Measurements from ENCODE around the gene TOMM20.

- TF ChIP-seq, protein P1, sequence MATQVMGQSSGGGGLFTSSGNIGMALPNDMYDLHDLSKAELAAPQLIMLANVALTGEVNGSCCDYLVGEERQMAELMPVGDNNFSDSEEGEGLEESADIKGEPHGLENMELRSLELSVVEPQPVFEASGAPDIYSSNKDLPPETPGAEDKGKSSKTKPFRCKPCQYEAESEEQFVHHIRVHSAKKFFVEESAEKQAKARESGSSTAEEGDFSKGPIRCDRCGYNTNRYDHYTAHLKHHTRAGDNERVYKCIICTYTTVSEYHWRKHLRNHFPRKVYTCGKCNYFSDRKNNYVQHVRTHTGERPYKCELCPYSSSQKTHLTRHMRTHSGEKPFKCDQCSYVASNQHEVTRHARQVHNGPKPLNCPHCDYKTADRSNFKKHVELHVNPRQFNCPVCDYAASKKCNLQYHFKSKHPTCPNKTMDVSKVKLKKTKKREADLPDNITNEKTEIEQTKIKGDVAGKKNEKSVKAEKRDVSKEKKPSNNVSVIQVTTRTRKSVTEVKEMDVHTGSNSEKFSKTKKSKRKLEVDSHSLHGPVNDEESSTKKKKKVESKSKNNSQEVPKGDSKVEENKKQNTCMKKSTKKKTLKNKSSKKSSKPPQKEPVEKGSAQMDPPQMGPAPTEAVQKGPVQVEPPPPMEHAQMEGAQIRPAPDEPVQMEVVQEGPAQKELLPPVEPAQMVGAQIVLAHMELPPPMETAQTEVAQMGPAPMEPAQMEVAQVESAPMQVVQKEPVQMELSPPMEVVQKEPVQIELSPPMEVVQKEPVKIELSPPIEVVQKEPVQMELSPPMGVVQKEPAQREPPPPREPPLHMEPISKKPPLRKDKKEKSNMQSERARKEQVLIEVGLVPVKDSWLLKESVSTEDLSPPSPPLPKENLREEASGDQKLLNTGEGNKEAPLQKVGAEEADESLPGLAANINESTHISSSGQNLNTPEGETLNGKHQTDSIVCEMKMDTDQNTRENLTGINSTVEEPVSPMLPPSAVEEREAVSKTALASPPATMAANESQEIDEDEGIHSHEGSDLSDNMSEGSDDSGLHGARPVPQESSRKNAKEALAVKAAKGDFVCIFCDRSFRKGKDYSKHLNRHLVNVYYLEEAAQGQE (IDR thresholded peaks at IDR 0.05; ENCODE audit: insufficient read depth in 1 of 2, low read depth in 2 of 2, low read length in 1 of 2) = no peak
- TF ChIP-seq CTCF (IDR thresholded peaks at IDR 0.05) = no peak
- no peak for TF ChIP-seq POLR2AphosphoS5 (IDR thresholded peaks at IDR 0.05; ENCODE audit: low read depth, low read length)
- no peak for TF ChIP-seq SIN3A (IDR thresholded peaks at IDR 0.05; ENCODE audit: borderline replicate concordance, insufficient read depth, low read depth, low read length)
- TF ChIP-seq TCF7L2 (IDR thresholded peaks at IDR 0.05; ENCODE audit: low read depth, low read length) = no peak
These were observed 29.6 kb downstream of the TOMM20 start for GRCh38 chr1:235098991-235099390.
